SK-MEL-5 (cell line): ENCODE results near the gene TEX101. TPM values are rescaled to one million over a fixed set of nuclear protein-coding genes. Genes with fewer than 3 reads are reported as not detected.
"Not testable (repeated sequence)": the region's sequence is repeated elsewhere in the genome, so short reads cannot be mapped to it uniquely, and the experiment has no call there.

Source experiments
- DNase-seq: peaks from one replicate; pipeline ENCODE4 v3.0.0-alpha.2; 2016; ENCODE audit warnings: low read depth, low spot score
- in situ Hi-C: cut with HindIII; loops from 2 replicates; pipeline ENCODE4 v1.10.0; 2016; ENCODE audit warnings: low sequenced_read_pairs, high pct_unique_total_duplicates, low pct_unique_long_range_greater_than_20kb
- polyA plus RNA-seq, 2 experiments: library from polyadenylated mRNA; depleted of rRNA; stranded (reverse); fragments of >200 nt; gene quantifications; 2 replicates each; pipeline ENCODE4 v1.2.3, GENCODE V29; 2015
- total RNA-seq: library from RNA; depleted of rRNA; stranded (reverse); fragments of >200 nt; shearing (Covaris generic); gene quantifications from 2 replicates; pipeline ENCODE4 v1.2.3, GENCODE V29; 2014; rRNA removed

TEX101 gene
- not detected in 2 replicates for total RNA-seq
- not detected in 2 replicates for polyA plus RNA-seq (2015; cell fraction: cytosol; rRNA removed)
- not detected in 2 replicates for polyA plus RNA-seq (2015; cell fraction: nucleus; rRNA removed)

- in situ Hi-C loops, result no loop called here
Measured at GRCh38 chr19:43414554-43414953, at the start of gene TEX101. TSS of gene TEX101 (plus strand) at chr19:43414890. CDS start at chr19:43415920, 1,030 bp downstream.

GRCh38 chr19:43365677-43366076 is 49.0 kb upstream of the TEX101 start:
- in situ Hi-C loops, DNase-seq: not testable (repeated sequence)

More at GRCh38 chr19:43414554-43414953, at the start of gene TEX101:
- no peak for DNase-seq

- DNase-seq, result no peak
- in situ Hi-C loops, result no loop called here
Measured at GRCh38 chr19:43367822-43368221, 46.9 kb upstream of the TEX101 start.

- in situ Hi-C loops, DNase-seq: not testable (repeated sequence)
Measured at GRCh38 chr19:43368897-43369296, 45.8 kb upstream of the TEX101 start.

GRCh38 chr19:43371909-43372308 is 42.8 kb upstream of the TEX101 start:
- in situ Hi-C loops, result no loop called here

GRCh38 chr19:43372462-43372861 is 42.2 kb upstream of the TEX101 start:
- DNase-seq, result no peak
- in situ Hi-C loops, result no loop called here

More at GRCh38 chr19:43371909-43372308, 42.8 kb upstream of the TEX101 start:
- no peak for DNase-seq

- DNase-seq, in situ Hi-C loops: not testable (repeated sequence)
Measured at GRCh38 chr19:43377624-43378023, 37.1 kb upstream of the TEX101 start.

GRCh38 chr19:43380008-43380407 is 34.7 kb upstream of the TEX101 start:
- in situ Hi-C loops, result no loop called here

GRCh38 chr19:43380771-43381386 is 33.8 kb upstream of the TEX101 start:
- no peak for DNase-seq
- in situ Hi-C loops, result no loop called here

More at GRCh38 chr19:43380008-43380407, 34.7 kb upstream of the TEX101 start:
- DNase-seq, result no peak

- in situ Hi-C loops, DNase-seq: not testable (repeated sequence)
Measured at GRCh38 chr19:43382586-43383216, 32.0 kb upstream of the TEX101 start.

GRCh38 chr19:43383254-43383653 is 31.4 kb upstream of the TEX101 start:
- in situ Hi-C loops, result not testable (repeated sequence)

GRCh38 chr19:43383759-43384158 is 30.9 kb upstream of the TEX101 start:
- in situ Hi-C loops, DNase-seq: not testable (repeated sequence)

More at GRCh38 chr19:43383254-43383653, 31.4 kb upstream of the TEX101 start:
- not testable (repeated sequence) for DNase-seq

GRCh38 chr19:43390903-43391551 is 23.7 kb upstream of the TEX101 start:
- DNase-seq, in situ Hi-C loops: not testable (repeated sequence)

GRCh38 chr19:43391552-43391935 is 23.1 kb upstream of the TEX101 start:
- not testable (repeated sequence) for DNase-seq

GRCh38 chr19:43393501-43393900 is 21.2 kb upstream of the TEX101 start:
- in situ Hi-C loops, DNase-seq: not testable (repeated sequence)

More at GRCh38 chr19:43391552-43391935, 23.1 kb upstream of the TEX101 start:
- in situ Hi-C loops, result not testable (repeated sequence)

- in situ Hi-C loops, result no loop called here
- DNase-seq, result no peak
Measured at GRCh38 chr19:43395561-43395960, 19.1 kb upstream of the TEX101 start.

GRCh38 chr19:43406297-43406696 is 8.4 kb upstream of the TEX101 start:
- in situ Hi-C loops, result no loop called here
- no peak for DNase-seq

- no peak for DNase-seq
- in situ Hi-C loops, result no loop called here
Measured at GRCh38 chr19:43407416-43408005, 7.2 kb upstream of the TEX101 start.
